Thoracic aorta (tissue), 2 donors: ENCODE data around the gene PRTG. TPM values are rescaled to one million over a fixed set of nuclear protein-coding genes. Genes with fewer than 3 reads are reported as not detected.

Experiments
- ATAC-seq: fragments of 150-250 bp; one replicate; pipeline ENCODE4 v1.8.0; 2017; ENCODE audit warnings: low read depth; ENCODE audit not compliant: insufficient number of reproducible peaks, low FRiP score
- DNase-seq: peaks from one replicate; pipeline ENCODE4 v3.0.0-alpha.2; 2020; ENCODE audit warnings: low spot score
- H3K27ac ChIP-seq, 2 donors: fragments of 200-600 bp; sonication (generic); 1 replicate in 1 of 2; 2 replicates in 1 of 2; pipeline ENCODE4 v1.5.1; 2016; ENCODE audit warnings: mild to moderate bottlenecking in 2 of 2, moderate library complexity in 2 of 2
- H3K27me3 ChIP-seq: fragments of 200-600 bp; sonication (generic); replicated peaks from 2 replicates; pipeline ENCODE4 v1.6.0; 2016; ENCODE audit warnings: mild to moderate bottlenecking; ENCODE audit not compliant: insufficient read depth
- H3K36me3 ChIP-seq: fragments of 200-600 bp; sonication (generic); one replicate; pipeline ENCODE4 v1.5.1; 2016
- H3K4me1 ChIP-seq, 2 donors: fragments of 200-600 bp; sonication (generic); 1 replicate in 1 of 2; 2 replicates in 1 of 2; pipeline versions ENCODE4 v1.5.1 to v1.6.0; 2016; ENCODE audit warnings: low read depth in 2 of 2, mild to moderate bottlenecking in 1 of 2; ENCODE audit not compliant: control insufficient read depth in 1 of 2
- H3K4me3 ChIP-seq: fragments of 200-600 bp; sonication (generic); 2 replicates; pipeline ENCODE4 v1.5.1; 2016; ENCODE audit warnings: mild to moderate bottlenecking
- H3K9me3 ChIP-seq: fragments of 200-600 bp; sonication (generic); 2 replicates; pipeline ENCODE4 v1.5.1; 2016
- CTCF ChIP-seq: fragments of 200-600 bp; sonication (generic); IDR thresholded peaks from one replicate; pipeline ENCODE4 v1.5.1; 2019; ENCODE audit warnings: antibody characterized with exemption
- total RNA-seq, 2 donors: library from RNA; depleted of rRNA; stranded (reverse); fragments of >200 nt; gene quantifications; one replicate each; pipeline versions ENCODE4 v1.1.0 to v1.2.3, GENCODE V29; 2016

Gene PRTG
- total RNA-seq, 2 donors from 2014 or later: 0.41 to 3.0 TPM

GRCh38 chr15:55589287-55589686, 153.7 kb downstream of the PRTG start:
- Histone ChIP-seq H3K4me1 (peaks cover 0 to 18% of the 10 kb centered on the region in 2 donors), H3K36me3 (no peaks in the 10 kb centered on the region), H3K9me3 (no peaks in the 10 kb centered on the region), H3K27me3 (no peaks in the 10 kb centered on the region), H3K27ac (no peak overlapping the region), H3K4me3 (no peak overlapping the region)
- ATAC-seq (no peak), DNase-seq (no peak)
- no peak for TF ChIP-seq CTCF

- TF ChIP-seq CTCF: no peak
- peak overlapping the region; percentile 70 to 75 for H3K27ac ChIP-seq
- H3K27me3 ChIP-seq: no peaks in the 10 kb centered on the region
- H3K4me1 ChIP-seq: peaks cover 0 to 18% of the 10 kb centered on the region in 2 donors
- H3K36me3 ChIP-seq: no peaks in the 10 kb centered on the region
- no peak for DNase-seq
- no peaks in the 10 kb centered on the region for H3K9me3 ChIP-seq
- no peak for ATAC-seq
- peak overlapping the region; percentile 92 for H3K4me3 ChIP-seq
These were observed 154.2 kb downstream of the PRTG start for GRCh38 chr15:55588815-55589115.

GRCh38 chr15:55588070-55588814, 154.7 kb downstream of the PRTG start, which contains the start of gene PYGO1:
PYGO1 (minus strand) TSS chr15:55588345; CDS start chr15:55587883, 462 bp downstream.
- no peaks in the 10 kb centered on the region for H3K9me3 ChIP-seq
- peaks cover 0 to 18% of the 10 kb centered on the region in 2 donors for H3K4me1 ChIP-seq
- no peak for ATAC-seq
- no peak for DNase-seq
- peak within 1 kb of the TSS; percentile 92 for H3K4me3 ChIP-seq
- peak within 1 kb of the TSS; percentile 77 to 81 for H3K27ac ChIP-seq
- no peaks in the 10 kb centered on the region for H3K36me3 ChIP-seq
- H3K27me3 ChIP-seq: no peaks in the 10 kb centered on the region
- no peak for TF ChIP-seq CTCF

DNA sequence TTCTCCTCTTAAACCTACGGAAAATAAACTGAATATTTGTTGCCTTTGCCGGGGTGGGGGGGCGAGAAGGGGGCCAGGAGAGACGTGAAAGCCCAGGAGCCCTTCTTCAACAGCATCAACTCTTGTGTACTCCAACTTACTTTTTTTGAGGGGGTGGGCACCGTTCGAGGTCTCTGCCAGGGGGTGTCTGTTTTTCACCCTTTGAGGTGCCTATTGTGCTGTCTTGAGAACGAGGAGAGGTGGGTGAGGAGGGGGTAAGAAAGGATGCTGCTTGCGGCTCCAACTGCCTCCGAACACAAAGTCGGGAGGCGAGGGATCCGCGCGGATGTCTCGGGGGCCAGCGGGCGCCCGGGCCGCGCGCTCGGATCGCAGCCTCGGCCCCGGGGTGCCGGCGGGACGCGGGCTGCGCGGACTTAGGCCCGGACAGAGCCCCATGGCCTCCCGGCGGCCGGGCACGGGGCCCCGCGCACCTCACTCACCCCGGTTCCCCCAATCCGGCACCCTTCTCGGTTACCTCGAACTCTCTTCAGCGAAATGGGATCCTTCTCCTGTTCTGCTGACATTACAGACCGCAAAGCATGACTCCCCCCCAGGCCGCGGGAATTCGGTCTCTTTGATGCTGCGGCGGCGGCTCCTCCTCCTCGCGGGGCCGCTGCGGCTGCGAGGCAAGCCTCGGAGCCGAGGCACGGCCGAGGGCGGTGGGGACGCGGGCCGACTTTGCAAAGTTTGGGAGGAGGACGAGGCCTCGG, 155.5 kb downstream of the PRTG start:
- no peaks in the 10 kb centered on the region for H3K27me3 ChIP-seq

More for the DNA sequence above, 155.5 kb downstream of the PRTG start:
- Histone ChIP-seq H3K27ac (peak overlapping the region; percentile 77 to 81), H3K9me3 (no peaks in the 10 kb centered on the region), H3K4me1 (peaks cover 0 to 18% of the 10 kb centered on the region in 2 donors), H3K4me3 (peak overlapping the region; percentile 92), H3K36me3 (no peaks in the 10 kb centered on the region)
- no peak for DNase-seq
- ATAC-seq: no peak
- TF ChIP-seq CTCF: no peak
